Astrocyte of the spinal cord (primary cell): ENCODE data around the gene OLIG1.
A peak's percentile ranks its signal among the peaks of the same experiment; 100 is the strongest.

Source experiments
- DNase-seq: peaks from one replicate; pipeline ENCODE4 v3.0.0; 2011; ENCODE audit warnings: low read depth, low spot score
- H3K4me3 ChIP-seq: 2 replicates; pipeline ENCODE4 v1.5.1; 2011; ENCODE audit warnings: low read depth, mild to moderate bottlenecking, low read length, moderate library complexity
- in situ Hi-C: cut with HindIII; loops from 2 replicates; pipeline ENCODE4 v1.10.0; 2017; ENCODE audit warnings: low sequenced_read_pairs
- TF ChIP-seq, protein P1 (sequence below): IDR thresholded peaks from 2 replicates; pipeline ENCODE4 v1.5.1; 2012; ENCODE audit warnings: low read depth, mild to moderate bottlenecking, low read length, inconsistent platforms

The OLIG1 gene

GRCh38 chr21:33031152-33031911 lies 38.6 kb upstream of the OLIG1 start:
- TF ChIP-seq, protein P1, sequence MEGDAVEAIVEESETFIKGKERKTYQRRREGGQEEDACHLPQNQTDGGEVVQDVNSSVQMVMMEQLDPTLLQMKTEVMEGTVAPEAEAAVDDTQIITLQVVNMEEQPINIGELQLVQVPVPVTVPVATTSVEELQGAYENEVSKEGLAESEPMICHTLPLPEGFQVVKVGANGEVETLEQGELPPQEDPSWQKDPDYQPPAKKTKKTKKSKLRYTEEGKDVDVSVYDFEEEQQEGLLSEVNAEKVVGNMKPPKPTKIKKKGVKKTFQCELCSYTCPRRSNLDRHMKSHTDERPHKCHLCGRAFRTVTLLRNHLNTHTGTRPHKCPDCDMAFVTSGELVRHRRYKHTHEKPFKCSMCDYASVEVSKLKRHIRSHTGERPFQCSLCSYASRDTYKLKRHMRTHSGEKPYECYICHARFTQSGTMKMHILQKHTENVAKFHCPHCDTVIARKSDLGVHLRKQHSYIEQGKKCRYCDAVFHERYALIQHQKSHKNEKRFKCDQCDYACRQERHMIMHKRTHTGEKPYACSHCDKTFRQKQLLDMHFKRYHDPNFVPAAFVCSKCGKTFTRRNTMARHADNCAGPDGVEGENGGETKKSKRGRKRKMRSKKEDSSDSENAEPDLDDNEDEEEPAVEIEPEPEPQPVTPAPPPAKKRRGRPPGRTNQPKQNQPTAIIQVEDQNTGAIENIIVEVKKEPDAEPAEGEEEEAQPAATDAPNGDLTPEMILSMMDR = no peak
- in situ Hi-C loops = no loop called here
- no peak overlapping the region for H3K4me3 ChIP-seq
- DNase-seq = no peak

DNA sequence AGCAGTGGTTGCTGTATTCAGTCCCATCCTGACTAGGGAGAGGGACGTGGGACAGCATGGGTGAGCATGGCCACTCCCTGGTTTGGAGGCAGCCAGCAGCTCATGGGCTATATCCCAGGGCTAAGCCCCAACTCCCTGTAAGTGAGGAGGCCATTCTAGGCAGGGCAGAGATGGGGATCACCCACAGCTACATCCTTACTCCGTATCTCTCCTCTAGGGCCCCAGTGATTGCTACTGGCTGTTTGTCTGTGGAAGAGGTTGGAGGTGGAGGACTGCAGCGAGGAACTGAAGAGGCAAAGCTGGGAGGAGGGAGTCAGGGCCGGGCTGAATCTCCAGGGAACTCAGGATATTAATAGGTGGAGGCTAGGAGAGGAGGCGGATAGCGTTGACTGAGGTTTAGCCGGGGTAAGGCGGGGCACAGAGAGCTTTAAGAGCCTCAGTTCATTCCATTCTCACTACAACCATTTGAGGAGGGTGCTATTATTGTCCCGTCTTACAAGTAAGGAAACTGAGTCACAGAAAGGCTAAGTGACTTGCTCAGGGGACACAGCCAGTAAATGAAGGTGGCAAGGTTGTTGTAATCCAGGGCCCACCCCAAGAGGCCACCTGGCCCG lies 37.4 kb upstream of the OLIG1 start:
- H3K4me3 ChIP-seq = no peak overlapping the region
- DNase-seq = no peak
- in situ Hi-C loops = no loop called here
- TF ChIP-seq, protein P1 = no peak

GRCh38 chr21:33033094-33033951 lies 36.6 kb upstream of the OLIG1 start:
- in situ Hi-C loops = no loop called here
- no peak for DNase-seq
- TF ChIP-seq, protein P1 = no peak
- H3K4me3 ChIP-seq = no peak overlapping the region

GRCh38 chr21:33033961-33034413 lies 36.0 kb upstream of the OLIG1 start:
- in situ Hi-C loops = no loop called here
- DNase-seq = no peak
- TF ChIP-seq, protein P1 = no peak
- no peak overlapping the region for H3K4me3 ChIP-seq

GRCh38 chr21:33035147-33035546 lies 34.8 kb upstream of the OLIG1 start:
- DNase-seq = no peak
- no peak overlapping the region for H3K4me3 ChIP-seq
- in situ Hi-C loops = no loop called here
- TF ChIP-seq, protein P1 = no peak

DNA sequence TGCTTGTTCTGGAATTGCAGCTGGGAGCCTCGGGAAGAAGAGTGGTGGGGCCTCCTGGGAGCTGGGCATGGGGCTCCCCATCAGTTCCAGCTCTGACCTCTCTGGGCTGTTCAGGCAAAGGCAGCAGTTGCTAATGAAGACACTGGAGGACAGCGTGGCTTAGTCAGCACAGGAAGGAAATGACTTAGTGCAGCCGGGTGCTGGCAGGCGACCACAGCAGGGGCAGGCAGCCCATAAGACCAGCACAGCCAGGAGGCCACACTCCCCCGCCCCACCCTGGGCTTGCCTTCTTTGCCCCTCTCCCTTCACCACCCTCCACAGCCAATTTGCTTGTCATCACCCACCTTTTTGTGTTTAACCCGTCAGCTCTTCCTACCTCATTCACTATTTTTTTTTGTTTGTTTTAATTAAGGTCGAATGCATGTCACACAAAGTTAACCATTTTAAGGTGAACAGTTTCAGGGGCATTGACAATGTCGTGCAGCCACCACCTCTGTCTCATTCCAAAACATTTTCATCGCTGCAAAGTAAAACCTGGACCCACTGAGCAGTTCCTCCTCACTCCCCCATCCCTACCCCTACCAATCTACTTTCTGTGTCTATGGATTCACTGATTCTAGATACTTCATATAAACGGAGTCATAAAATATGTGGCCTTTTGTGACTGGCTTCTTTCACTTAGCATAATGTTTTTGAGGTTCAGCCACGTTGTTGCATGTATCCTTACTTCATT lies 33.3 kb upstream of the OLIG1 start:
- DNase-seq = peak; percentile 60
- no peak overlapping the region for H3K4me3 ChIP-seq
- in situ Hi-C loops = no loop called here
- TF ChIP-seq, protein P1 = no peak
